ENCODE results near the gene ZNF350. TPM values are rescaled to one million over a fixed set of nuclear protein-coding genes. Genes with fewer than 3 reads are reported as not detected.

The ZNF350 gene
- 2.7 and 3.0 TPM in 2 replicates for total RNA-seq

DNA sequence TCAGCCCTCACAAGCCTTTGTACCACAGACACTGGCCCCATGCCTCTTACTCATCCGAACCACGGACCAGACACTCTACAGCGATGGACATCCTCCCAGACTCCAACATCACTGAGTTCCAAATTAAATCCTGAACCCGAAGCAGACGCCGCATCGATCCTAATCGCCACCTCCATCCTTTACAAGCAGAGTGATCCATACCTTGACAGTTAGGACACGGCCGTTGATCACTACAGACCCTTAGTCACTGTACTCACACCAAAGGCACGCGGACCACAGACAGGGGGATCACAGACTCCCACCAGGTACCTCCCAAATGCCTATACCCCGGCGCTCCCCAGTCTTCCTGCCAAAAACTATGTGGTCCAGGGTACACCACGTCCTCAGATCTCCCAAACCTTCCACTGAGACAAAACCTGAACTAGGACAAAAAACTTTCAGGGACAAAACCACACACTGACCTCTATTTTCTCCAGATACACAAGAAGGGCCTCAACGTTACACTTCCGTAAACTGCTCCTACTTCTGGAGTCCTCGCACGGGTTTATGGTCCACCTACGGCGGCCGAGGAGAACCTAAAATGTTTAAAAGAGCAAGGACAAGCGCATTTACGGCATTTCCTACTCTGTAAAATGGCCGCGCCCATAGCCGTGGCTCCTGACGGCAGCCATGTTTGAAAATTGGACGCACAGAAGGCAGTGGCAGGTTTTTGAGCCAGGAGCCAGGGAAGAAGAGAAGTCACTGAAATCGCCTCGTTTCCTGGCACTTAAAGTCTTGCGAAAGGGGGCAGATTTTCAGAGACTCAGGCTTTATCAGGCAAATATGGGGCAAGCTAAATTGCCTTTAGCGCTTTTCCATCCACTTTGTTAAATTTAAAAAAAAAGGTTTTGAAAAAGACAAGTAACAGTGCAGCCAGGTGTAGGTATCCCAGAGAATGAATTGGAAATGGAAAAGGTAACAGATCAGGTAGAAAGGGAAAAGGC lies at the start of gene ZNF350:
TSS of gene ZNF350 (minus strand) at position 532 of the 983 bp plus-strand sequence. CDS start 12,480 bp downstream, outside the sequence.

DNA sequence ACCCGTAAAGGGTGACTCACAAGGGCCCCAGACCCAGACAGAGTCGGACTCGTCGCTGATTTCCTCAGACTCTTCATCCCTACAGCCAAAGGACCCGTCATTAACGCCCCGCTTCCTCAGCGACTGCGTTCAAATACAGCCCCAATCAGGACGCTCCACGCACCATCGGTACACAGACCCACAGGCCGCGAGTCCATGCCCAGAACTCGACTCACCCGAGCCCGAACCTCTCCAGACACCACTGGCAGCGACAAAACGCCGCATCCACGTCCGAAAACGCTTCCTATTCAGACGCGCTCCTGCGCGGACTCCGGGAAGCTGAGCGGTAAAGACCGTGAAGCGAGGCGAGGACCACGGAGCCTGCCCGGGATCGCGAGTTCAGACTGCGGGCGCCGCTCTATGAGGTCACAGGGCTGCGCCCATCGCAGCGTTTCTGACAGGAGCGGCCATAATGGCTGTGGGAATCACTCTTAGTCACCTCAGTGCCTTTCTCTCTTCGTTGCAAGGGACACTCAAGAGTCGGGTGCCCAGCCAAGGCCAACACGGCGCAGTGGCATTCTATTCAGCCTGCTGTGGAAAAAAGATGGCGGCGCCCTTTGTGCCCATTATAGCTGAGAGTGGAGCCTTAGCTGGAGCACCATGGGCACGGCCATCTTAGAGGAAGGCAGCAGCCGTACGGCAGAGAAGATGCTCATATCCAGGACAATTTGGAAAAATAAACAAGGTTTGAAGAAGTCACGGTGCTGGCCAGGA lies 41.6 kb upstream of the ZNF350 start, which contains the start of gene ZNF614:
TSS of gene ZNF614 (minus strand) at position 353 of the 753 bp plus-strand sequence. CDS start 2,634 bp downstream, outside the sequence.

DNA sequence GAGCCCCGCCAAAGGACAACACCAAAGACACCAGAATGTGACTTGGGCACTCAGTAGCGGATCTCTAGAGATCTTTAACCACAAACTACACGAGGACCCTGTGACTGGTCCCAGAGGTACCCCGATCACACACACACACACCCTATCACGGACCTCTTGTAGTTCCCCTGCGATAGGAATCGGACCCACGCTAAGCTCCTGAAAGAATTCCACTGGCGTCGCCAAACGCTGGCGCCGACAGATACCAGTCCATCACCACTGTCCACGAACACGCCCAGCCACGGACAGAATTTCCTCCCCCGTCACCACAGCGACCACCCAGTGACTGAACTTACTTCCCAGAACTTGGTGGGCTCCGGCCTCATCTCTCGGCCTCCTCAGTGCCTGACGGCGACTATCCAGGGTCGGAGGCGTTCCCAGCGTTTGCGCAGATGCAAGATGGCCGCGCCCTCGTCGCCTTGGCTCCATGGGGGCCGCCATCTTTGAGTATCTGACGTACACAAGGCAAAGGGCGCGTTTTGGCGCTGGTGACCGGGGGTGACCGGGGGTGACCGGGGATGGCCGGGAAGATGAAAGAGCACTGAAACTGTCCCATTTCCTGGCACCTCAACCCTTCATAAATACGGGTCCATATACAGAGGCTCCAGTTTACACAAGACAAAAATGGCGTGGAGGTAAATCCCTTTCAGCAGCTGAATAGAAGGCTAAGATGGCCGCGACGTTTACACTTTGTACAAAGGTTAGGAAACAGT lies 21.3 kb upstream of the ZNF350 start, which contains the start of gene ZNF615:
TSS of gene ZNF615 (minus strand) at position 406 of the 752 bp plus-strand sequence. CDS start 4,500 bp downstream, outside the sequence.

DNA sequence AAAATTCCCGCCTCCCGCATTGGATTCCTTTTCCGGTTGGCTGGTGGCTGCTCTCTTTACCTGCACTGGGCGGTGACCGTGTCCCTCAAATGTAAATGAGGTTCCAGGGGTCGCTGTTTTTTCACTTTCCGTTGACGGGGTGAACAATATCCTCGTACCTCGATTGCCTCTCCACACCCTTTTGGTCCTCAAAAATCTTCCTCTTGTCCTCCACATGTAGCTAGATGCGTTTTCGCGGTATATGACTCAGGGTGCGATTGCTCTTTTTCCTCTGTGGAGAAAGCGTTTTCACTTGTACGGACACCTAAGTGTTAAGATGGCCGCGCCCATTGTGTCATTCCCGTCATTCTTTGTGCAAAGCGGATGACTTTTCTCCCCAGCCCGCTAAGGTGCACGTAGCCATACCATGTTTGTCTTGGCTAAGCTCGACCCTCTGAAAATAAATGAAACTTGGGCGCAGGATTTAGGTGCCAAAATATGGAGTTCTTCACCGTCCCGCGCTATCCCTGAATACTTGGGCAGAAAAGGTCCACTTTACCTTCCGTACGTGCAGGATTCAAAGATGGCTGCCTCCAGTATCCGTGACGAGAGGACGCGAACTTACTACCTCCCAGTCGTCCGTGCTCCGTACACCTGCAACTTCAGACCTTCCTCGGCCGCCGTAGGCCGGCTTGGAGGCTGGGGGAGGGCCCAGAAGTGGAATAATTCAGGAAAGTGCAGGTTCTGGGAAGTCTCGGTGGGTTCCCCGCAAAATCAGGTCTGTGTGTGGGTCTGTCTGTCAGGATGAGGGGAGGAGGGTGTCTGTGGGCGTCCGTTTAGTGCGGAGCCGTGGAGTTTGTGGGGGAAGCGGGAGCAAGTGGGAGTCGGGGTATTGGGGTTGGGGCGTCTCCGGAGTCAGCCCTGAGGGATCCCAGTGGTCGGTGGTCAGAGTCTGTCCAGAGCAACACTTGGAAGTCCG lies 59.6 kb downstream of the ZNF350 start, which contains the start of gene ZNF613:
TSS of gene ZNF613 (plus strand) at position 689 of the 958 bp plus-strand sequence. CDS start 8,749 bp downstream, outside the sequence.

Other genes with a start within 250 kb of the ZNF350 start
- gene FPR1, start 235.0 kb downstream of the ZNF350 start, total RNA-seq = not detected in 2 replicates
- gene FPR2, start 225.7 kb downstream of the ZNF350 start, total RNA-seq = not detected in 2 replicates
- gene FPR3, start 191.7 kb downstream of the ZNF350 start, total RNA-seq = not detected in 2 replicates
- 3.0 and 3.2 TPM in 2 replicates for gene ZNF577, start 98.9 kb downstream of the ZNF350 start, total RNA-seq
- 2.7 and 4.0 TPM in 2 replicates for gene ZNF649, start 81.8 kb downstream of the ZNF350 start, total RNA-seq
- 4.0 and 4.8 TPM in 2 replicates for gene ZNF613, start 59.4 kb downstream of the ZNF350 start, total RNA-seq
- 3.3 and 4.5 TPM in 2 replicates for gene ZNF615, start 21.4 kb upstream of the ZNF350 start, total RNA-seq
- 3.9 and 4.0 TPM in 2 replicates for gene ZNF614, start 41.5 kb upstream of the ZNF350 start, total RNA-seq
- gene ZNF432, start 62.0 kb upstream of the ZNF350 start, total RNA-seq = 3.7 and 3.9 TPM in 2 replicates
- gene ZNF841, start 108.9 kb upstream of the ZNF350 start, total RNA-seq = 5.1 and 5.5 TPM in 2 replicates
- 5.6 and 6.1 TPM in 2 replicates for gene ZNF616, start 153.1 kb upstream of the ZNF350 start, total RNA-seq
- gene ZNF836, start 184.8 kb upstream of the ZNF350 start, total RNA-seq = 3.2 and 4.8 TPM in 2 replicates
- gene PPP2R1A, start 203.2 kb upstream of the ZNF350 start, total RNA-seq = 193 and 196 TPM in 2 replicates